HG02970 (cell line): ENCODE measurements around the gene CUL1.

Experiments
- ATAC-seq: cut with Tn5 transposase; IDR thresholded peaks from one replicate; pipeline ENCODE4 v1.9.1; 2021; ENCODE audit warnings: mild to moderate bottlenecking, moderate library complexity, moderate number of reproducible peaks; ENCODE audit not compliant: unreplicated experiment, low FRiP score

The CUL1 gene

DNA sequence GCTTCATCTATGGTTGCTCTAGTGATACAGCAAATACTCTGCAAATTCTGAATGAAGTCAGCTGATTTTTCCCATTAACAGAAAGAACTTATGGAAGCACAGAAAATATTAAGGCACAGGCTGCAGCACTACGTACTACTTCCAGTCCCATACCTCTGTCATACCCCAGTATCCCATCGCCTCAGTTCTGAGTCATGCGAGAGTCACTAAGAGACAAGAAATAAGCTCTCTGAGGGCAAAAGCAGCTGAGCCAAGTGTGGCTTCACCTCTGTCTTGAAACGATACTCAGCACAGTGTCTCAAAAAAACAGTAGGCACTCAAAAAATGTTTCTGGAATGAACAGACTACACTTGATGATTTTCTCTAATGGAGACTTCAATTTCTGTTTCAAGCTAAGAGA, 137.2 kb downstream of the CUL1 start:
- no peak for ATAC-seq

DNA sequence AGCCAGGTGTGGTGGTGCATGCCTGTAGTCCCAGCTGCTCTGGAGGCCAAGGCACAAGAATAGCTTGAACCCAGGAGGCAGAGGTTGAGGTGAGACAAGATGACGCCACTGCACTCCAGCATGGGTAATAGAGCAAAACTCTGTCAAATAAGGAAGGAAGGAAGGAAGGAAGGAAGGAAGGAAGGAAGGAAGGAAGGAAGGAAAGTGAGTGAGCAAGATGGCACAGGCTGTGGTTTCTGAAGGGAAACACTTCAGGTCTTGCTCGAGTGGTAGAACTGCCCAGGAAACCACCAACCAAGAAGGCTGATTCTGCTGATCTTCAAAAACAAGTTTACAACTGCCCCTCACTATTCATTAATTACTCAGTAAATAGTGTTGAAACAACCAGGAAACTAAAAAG, 140.2 kb downstream of the CUL1 start:
- no peak for ATAC-seq

DNA sequence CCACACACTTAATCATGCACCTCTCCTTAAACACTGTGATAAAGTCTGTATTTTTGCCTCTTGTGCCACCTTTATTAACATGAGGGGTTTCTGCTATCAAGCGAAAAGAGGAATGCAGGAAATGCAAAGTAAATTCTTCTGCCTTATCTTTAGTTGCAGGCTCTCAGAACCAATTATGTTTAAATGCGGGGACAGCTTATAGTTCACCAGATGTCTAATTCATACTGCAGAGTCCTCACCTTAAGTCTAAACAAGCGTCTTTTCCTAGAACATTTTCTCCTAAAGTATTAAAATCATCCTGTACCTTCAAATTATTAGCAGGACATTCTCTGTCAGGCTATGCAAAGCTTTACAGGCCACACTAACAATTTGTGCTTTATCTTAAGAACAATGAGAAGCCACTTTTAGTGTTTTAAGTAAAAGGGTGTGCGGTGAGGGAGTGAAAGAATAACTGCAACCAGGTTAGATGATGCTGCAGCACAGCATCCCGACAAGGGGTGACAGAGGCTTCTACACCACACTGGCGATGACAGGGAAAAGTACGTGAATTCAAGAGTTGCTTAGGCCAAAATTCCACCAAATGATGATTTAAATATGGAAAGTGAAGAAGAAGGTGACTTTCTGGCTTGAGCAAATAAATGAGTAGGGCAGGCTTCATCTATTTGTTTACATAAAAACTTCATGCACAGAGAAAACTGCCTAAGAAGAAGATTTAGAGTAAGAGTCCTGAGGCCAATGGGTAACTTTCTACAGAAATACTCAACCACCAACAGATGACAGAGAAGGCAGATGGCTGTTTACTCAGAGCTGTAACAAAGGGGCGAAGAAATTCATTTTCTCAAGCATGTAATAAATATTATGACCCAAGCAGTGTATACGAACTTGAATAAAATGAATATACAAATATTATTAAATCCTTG, 149.4 kb downstream of the CUL1 start:
- ATAC-seq = no peak

DNA sequence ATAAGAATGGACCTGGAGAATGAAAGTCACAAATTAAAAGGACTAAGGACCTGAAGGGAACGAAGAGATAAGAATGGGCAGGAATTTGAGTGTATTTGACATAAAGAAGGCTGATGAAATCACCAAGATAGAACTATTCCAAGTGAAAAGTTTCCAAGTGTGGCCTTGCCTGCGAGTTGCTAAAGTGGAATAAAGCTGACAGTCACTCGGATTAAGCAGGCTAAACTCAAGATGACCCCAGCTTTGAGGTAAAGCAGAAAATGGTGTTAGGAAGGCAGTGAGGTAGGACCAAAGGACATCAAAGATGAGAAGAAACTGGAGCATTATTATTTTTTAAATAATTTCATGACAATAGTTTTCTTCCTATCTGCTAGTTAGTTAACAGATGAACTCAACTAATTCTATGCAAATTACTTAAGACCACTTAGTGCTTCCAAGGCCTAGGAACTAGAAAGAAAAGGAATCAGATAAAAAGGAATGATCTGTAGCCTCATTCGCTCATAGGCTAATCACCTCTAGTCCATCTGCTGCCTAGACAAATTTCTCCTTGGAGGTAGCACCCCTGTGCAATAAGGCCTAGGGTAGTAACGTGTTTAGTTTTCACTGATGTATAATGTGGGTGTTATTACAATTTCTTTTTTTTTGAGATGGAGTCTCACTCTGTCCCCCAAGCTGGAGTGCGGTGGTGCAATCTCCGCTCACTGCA, 150.8 kb downstream of the CUL1 start:
- ATAC-seq = no peak

DNA sequence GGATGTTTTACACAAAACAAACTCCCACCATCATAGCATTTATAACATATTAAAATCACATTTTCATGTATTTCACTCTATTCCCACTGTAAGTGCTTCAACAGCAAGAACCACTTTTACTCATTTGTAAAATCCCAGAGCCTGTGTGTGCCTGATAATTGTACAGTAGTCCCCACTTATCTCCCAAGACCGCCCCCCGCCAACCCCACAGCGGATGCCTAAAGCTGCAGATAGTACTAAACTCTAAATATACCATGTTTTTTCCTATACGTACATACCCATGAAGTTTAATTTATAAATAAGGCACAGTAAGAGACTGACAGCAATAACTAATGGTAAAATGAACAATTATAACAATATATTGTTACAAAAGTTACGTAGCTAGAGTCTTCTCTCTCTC, 151.9 kb downstream of the CUL1 start:
- ATAC-seq = no peak
